Type B pancreatic cell (in vitro differentiated cells): ENCODE results near the gene KIF26B. TPM values are rescaled to one million over a fixed set of nuclear protein-coding genes. Genes with fewer than 3 reads are reported as not detected.

ENCODE experiments used
- DNase-seq: peaks from one replicate; pipeline ENCODE4 v3.0.0; 2021; ENCODE audit warnings: mixed read lengths; ENCODE audit not compliant: unreplicated experiment; ENCODE audit errors: extremely low spot score
- H3K27ac Mint-ChIP-seq: 2 replicates; pipeline ENCODE4 v1.8.0; 2021; ENCODE audit warnings: mild to moderate bottlenecking, mixed read lengths
- H3K27me3 Mint-ChIP-seq: 2 replicates; pipeline ENCODE4 v1.8.0; 2021; ENCODE audit warnings: mixed read lengths
- H3K36me3 Mint-ChIP-seq: 2 replicates; pipeline ENCODE4 v1.8.0; 2021; ENCODE audit warnings: mixed read lengths
- H3K4me1 Mint-ChIP-seq: one replicate; pipeline ENCODE4 v1.8.0; 2021; ENCODE audit warnings: mixed read lengths; ENCODE audit not compliant: unreplicated experiment
- H3K4me3 Mint-ChIP-seq: 2 replicates; pipeline ENCODE4 v1.8.0; 2021; ENCODE audit warnings: mild to moderate bottlenecking, mixed read lengths
- H3K9me3 Mint-ChIP-seq: 2 replicates; pipeline ENCODE4 v1.8.0; 2021; ENCODE audit warnings: mixed read lengths
- total RNA-seq: library from RNA; stranded (reverse); gene quantifications from 2 replicates; pipeline ENCODE4 v1.2.1, GENCODE V29; 2021; ENCODE audit warnings: low replicate concordance
- TF ChIP-seq, protein P1 (sequence below): fragments of 200-600 bp; sonication (generic); conservative IDR thresholded peaks from 2 replicates; pipeline ENCODE4 v1.5.0; 2021; ENCODE audit warnings: antibody characterized with exemption, mild to moderate bottlenecking

The KIF26B gene
- total RNA-seq, 1 donor from 2014 or later = 22.1 TPM

DNA sequence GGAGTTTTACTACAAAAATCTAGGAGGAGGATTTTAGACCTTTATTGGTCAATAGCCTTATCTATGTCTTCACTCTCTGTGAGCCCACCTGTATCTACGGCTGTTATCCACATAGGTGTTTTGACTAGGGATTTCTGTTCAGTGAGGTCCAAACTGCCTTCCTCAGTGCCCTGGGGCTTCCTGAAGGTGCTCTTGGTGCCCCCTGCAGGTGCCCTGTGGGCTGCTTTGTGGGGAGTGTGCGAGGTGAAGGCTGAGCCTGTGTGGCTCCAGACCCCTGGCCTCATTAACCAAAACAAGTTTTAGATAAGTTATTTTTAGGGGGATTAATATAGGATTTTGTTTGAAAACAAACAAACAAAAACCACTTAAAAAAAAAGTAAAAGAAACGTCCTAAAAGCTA lies 122.5 kb downstream of the KIF26B start:
- H3K4me1 Mint-ChIP-seq = peaks cover 7% of the 10 kb centered on the region
- H3K4me3 Mint-ChIP-seq = no peak overlapping the region
- no peak for DNase-seq
- TF ChIP-seq, protein P1, sequence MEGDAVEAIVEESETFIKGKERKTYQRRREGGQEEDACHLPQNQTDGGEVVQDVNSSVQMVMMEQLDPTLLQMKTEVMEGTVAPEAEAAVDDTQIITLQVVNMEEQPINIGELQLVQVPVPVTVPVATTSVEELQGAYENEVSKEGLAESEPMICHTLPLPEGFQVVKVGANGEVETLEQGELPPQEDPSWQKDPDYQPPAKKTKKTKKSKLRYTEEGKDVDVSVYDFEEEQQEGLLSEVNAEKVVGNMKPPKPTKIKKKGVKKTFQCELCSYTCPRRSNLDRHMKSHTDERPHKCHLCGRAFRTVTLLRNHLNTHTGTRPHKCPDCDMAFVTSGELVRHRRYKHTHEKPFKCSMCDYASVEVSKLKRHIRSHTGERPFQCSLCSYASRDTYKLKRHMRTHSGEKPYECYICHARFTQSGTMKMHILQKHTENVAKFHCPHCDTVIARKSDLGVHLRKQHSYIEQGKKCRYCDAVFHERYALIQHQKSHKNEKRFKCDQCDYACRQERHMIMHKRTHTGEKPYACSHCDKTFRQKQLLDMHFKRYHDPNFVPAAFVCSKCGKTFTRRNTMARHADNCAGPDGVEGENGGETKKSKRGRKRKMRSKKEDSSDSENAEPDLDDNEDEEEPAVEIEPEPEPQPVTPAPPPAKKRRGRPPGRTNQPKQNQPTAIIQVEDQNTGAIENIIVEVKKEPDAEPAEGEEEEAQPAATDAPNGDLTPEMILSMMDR = no peak
- no peaks in the 10 kb centered on the region for H3K9me3 Mint-ChIP-seq
- no peak overlapping the region for H3K27ac Mint-ChIP-seq
- no peaks in the 10 kb centered on the region for H3K27me3 Mint-ChIP-seq
- H3K36me3 Mint-ChIP-seq = no peaks in the 10 kb centered on the region

DNA sequence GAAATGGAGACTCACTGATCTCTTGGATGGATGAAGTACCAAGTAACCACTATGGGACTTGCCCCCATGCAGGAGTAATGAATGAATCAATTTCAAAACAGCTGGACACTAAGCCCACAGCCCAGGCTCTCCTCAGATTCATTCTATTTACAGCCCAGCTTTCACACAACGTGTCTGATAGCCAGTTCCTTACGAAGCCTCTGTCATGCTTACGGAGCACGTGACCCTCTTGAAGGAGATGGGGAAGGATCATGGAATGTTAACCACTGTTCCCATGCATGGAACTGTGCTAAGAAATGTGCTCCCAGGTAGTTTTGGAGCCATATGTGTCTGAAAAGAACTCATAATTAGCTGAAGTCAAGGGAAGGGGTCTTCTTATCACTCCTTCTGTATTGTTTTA lies 124.1 kb downstream of the KIF26B start:
- H3K4me3 Mint-ChIP-seq = no peak overlapping the region
- no peak for DNase-seq

DNA sequence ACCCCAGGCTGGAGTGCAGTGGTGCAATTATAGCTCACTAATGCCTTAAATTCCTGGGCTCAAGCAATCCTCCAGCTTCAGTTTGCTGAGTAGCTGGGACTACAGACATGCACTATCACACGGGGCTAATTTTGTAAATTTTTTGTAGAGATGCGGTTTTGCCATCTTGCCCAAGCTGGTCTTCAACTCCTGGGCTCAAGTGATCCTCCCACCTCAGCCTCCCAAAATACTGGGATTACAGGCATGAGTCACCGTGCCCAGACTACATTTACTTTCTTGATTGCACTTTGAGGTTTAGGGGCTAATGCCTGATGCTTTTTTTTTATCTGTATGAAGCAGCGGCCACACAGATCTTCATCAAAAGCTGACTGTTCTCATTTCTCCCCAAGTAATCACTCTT lies 124.6 kb downstream of the KIF26B start:
- H3K27ac Mint-ChIP-seq = no peak overlapping the region
- no peak for DNase-seq
- peaks cover 7% of the 10 kb centered on the region for H3K4me1 Mint-ChIP-seq
- peaks cover 7% of the 10 kb centered on the region for H3K9me3 Mint-ChIP-seq
- TF ChIP-seq, protein P1 = no peak
- H3K4me3 Mint-ChIP-seq = no peak overlapping the region
- peaks cover 7% of the 10 kb centered on the region for H3K36me3 Mint-ChIP-seq
- no peaks in the 10 kb centered on the region for H3K27me3 Mint-ChIP-seq

More for the DNA sequence above, 124.1 kb downstream of the KIF26B start:
- Mint-ChIP-seq H3K4me1 (peaks cover 7% of the 10 kb centered on the region), H3K27me3 (no peaks in the 10 kb centered on the region), H3K9me3 (peaks cover 7% of the 10 kb centered on the region), H3K27ac (no peak overlapping the region), H3K36me3 (peaks cover 7% of the 10 kb centered on the region)
- TF ChIP-seq, protein P1 = no peak

DNA sequence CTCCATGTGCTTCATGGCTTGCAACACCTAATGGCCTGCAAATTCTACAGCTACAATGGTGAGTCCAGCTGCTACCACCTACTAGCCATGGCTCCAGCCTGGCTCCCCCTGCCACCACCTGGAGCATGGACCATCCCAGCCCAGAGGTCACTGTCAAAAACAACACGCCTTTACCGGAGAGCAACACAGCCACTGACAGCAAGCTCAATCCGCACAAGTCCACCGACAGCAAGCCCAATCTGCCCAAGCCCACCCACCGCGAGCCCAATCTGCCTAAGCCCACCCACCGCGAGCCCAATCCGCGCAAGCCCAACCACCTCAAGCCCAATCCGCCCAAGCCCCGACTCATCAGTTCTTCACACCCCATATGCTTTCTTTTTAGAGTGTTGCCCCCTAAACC lies 128.2 kb downstream of the KIF26B start:
- Mint-ChIP-seq H3K36me3 (peaks cover 8% of the 10 kb centered on the region), H3K27me3 (no peaks in the 10 kb centered on the region)

DNA sequence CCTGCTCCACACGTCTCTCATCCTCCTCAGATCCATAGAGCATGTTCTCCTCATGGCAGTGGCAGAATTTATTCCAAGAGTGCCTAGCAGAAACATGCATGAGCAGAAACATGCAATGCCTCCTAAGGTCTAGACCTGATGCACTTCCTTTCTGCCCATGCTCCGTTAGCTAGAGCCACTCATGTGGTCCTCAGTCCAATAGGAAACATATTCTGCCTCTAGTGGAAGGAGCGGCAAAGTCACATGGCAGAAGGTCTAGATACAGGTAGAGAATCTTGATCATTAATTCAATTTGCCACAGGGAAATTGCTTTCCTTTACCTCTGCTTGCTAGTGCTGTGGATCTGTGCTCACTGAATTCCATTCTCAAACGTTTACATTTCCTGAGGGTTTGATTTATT lies 130.4 kb downstream of the KIF26B start:
- no peaks in the 10 kb centered on the region for H3K27me3 Mint-ChIP-seq
- TF ChIP-seq, protein P1 = no peak
- H3K36me3 Mint-ChIP-seq = peaks cover 13% of the 10 kb centered on the region
- DNase-seq = no peak
- H3K4me1 Mint-ChIP-seq = no peaks in the 10 kb centered on the region
- no peak overlapping the region for H3K27ac Mint-ChIP-seq
- peaks cover 7% of the 10 kb centered on the region for H3K9me3 Mint-ChIP-seq
- no peak overlapping the region for H3K4me3 Mint-ChIP-seq

More for the DNA sequence above, 128.2 kb downstream of the KIF26B start:
- no peak overlapping the region for H3K4me3 Mint-ChIP-seq
- peaks cover 7% of the 10 kb centered on the region for H3K9me3 Mint-ChIP-seq
- no peak overlapping the region for H3K27ac Mint-ChIP-seq
- H3K4me1 Mint-ChIP-seq = no peaks in the 10 kb centered on the region
- TF ChIP-seq, protein P1 = no peak
- no peak for DNase-seq

DNA sequence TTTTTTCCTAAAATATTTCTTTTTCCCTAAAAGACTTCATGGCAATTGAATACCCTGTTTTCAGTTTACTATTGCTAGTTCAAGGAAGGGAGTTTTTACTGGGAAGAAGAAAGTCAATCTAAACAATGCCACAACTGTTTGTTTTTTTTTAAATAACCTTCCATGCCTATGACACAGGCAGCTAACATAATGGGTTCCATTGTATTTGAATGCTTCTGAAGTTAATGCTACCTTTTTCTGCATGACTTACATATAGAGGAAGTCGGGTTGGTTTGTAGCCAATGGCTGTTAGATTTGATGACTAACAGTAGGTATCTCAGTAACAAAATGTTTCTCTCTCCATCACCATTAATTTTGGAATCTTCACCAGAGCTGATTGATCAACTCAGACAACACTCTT lies 134.0 kb downstream of the KIF26B start:
- no peaks in the 10 kb centered on the region for H3K27me3 Mint-ChIP-seq

More for the DNA sequence above, 134.0 kb downstream of the KIF26B start:
- Mint-ChIP-seq H3K9me3 (no peaks in the 10 kb centered on the region), H3K4me1 (peaks cover 20% of the 10 kb centered on the region), H3K4me3 (no peak overlapping the region), H3K36me3 (peaks cover 6% of the 10 kb centered on the region), H3K27ac (no peak overlapping the region)
- TF ChIP-seq, protein P1 = no peak
- DNase-seq = no peak
